RWPE2 (cell line): ENCODE measurements around the gene UQCRC2.
"Not testable (repeated sequence)": the region's sequence is repeated elsewhere in the genome, so short reads cannot be mapped to it uniquely, and the experiment has no call there.

ENCODE experiments used
- ATAC-seq: fragments of 200-7000 bp; cut with Tn5 transposase; 3 replicates; pipeline ENCODE4 v1.9.1; 2021; ENCODE audit warnings: low read depth
- DNase-seq: peaks from one replicate; pipeline ENCODE4 v3.0.0-alpha.2; 2020; ENCODE audit warnings: low spot score
- H3K27ac ChIP-seq: fragments of 450-650 bp; 2 replicates; pipeline ENCODE4 v1.5.1; 2017; ENCODE audit warnings: mild to moderate bottlenecking; ENCODE audit not compliant: poor library complexity, severe bottlenecking
- H3K27me3 ChIP-seq: fragments of 250-450 bp; sonication (Bioruptor Pico); 2 replicates; pipeline ENCODE4 v1.5.1; 2021; ENCODE audit warnings: mild to moderate bottlenecking, moderate library complexity; ENCODE audit not compliant: insufficient read depth, poor library complexity, severe bottlenecking
- H3K36me3 ChIP-seq: fragments of 250-450 bp; sonication (Bioruptor Pico); 2 replicates; pipeline ENCODE4 v1.5.1; 2020; ENCODE audit warnings: low read depth, mild to moderate bottlenecking, moderate library complexity
- H3K4me1 ChIP-seq: fragments of 250-450 bp; sonication (Bioruptor Pico); 2 replicates; pipeline ENCODE4 v1.5.1; 2021; ENCODE audit warnings: mild to moderate bottlenecking, moderate library complexity; ENCODE audit not compliant: insufficient read depth, poor library complexity, severe bottlenecking
- H3K4me3 ChIP-seq: fragments of 250-450 bp; sonication (Bioruptor Pico); 2 replicates; pipeline ENCODE4 v1.5.1; 2021; ENCODE audit warnings: mild to moderate bottlenecking, moderate library complexity; ENCODE audit not compliant: severe bottlenecking
- H3K9me3 ChIP-seq: fragments of 250-450 bp; sonication (Bioruptor Pico); 2 replicates; pipeline ENCODE4 v1.5.1; 2021; ENCODE audit warnings: mild to moderate bottlenecking, moderate library complexity; ENCODE audit not compliant: severe bottlenecking
- CTCF ChIP-seq: fragments of 450-650 bp; IDR thresholded peaks from one replicate; pipeline ENCODE4 v1.5.1; 2017; ENCODE audit warnings: mild to moderate bottlenecking, moderate library complexity; ENCODE audit not compliant: poor library complexity, severe bottlenecking

UQCRC2 gene

GRCh38 chr16:22014271-22014873 is 61.2 kb downstream of the UQCRC2 start:
- DNase-seq (no peak), ATAC-seq (no peak; the same call in 2 of the 3 replicates)
- H3K4me1 ChIP-seq = peaks cover 72% of the 10 kb centered on the region
- H3K4me3 ChIP-seq = no peak overlapping the region
- no peak for TF ChIP-seq CTCF
- H3K27me3 ChIP-seq = no peaks in the 10 kb centered on the region
- H3K36me3 ChIP-seq = peaks cover 10% of the 10 kb centered on the region; the same call in 1 of the 2 replicates
- no peaks in the 10 kb centered on the region for H3K9me3 ChIP-seq
- no peak overlapping the region for H3K27ac ChIP-seq

GRCh38 chr16:22016927-22017326 is 63.8 kb downstream of the UQCRC2 start:
- peaks cover 55% of the 10 kb centered on the region for H3K4me1 ChIP-seq
- no peak overlapping the region for H3K4me3 ChIP-seq
- no peak for TF ChIP-seq CTCF
- ATAC-seq (no peak), DNase-seq (no peak)
- no peaks in the 10 kb centered on the region for H3K27me3 ChIP-seq
- H3K9me3 ChIP-seq = no peaks in the 10 kb centered on the region
- peaks cover 3% of the 10 kb centered on the region; the same call in 1 of the 2 replicates for H3K36me3 ChIP-seq
- H3K27ac ChIP-seq = peak overlapping the region; percentile 19

GRCh38 chr16:22018559-22018958 is 65.4 kb downstream of the UQCRC2 start:
- H3K27me3 ChIP-seq = no peaks in the 10 kb centered on the region
- DNase-seq (no peak), ATAC-seq (peak; percentile 80)
- H3K27ac ChIP-seq = peak overlapping the region; percentile 34
- H3K4me3 ChIP-seq = no peak overlapping the region
- peaks cover 3% of the 10 kb centered on the region; the same call in 1 of the 2 replicates for H3K36me3 ChIP-seq
- TF ChIP-seq CTCF = no peak
- no peaks in the 10 kb centered on the region for H3K9me3 ChIP-seq
- peaks cover 42% of the 10 kb centered on the region for H3K4me1 ChIP-seq

- TF ChIP-seq CTCF = no peak
- ATAC-seq (no peak), DNase-seq (no peak)
- no peak overlapping the region for H3K4me3 ChIP-seq
- H3K9me3 ChIP-seq = no peaks in the 10 kb centered on the region
- H3K4me1 ChIP-seq = peaks cover 40% of the 10 kb centered on the region
- H3K36me3 ChIP-seq = peaks cover 14% of the 10 kb centered on the region; the same call in 1 of the 2 replicates
- H3K27ac ChIP-seq = peak overlapping the region; percentile 96
- no peaks in the 10 kb centered on the region for H3K27me3 ChIP-seq
Measured at GRCh38 chr16:22022151-22022550, 69.0 kb downstream of the UQCRC2 start.

GRCh38 chr16:22023505-22023904 is 70.3 kb downstream of the UQCRC2 start:
- Histone ChIP-seq H3K4me3 (no peak overlapping the region), H3K27ac (peak overlapping the region; percentile 96), H3K27me3 (no peaks in the 10 kb centered on the region), H3K9me3 (no peaks in the 10 kb centered on the region), H3K4me1 (peaks cover 40% of the 10 kb centered on the region), H3K36me3 (peaks cover 14% of the 10 kb centered on the region; the same call in 1 of the 2 replicates)
- no peak for ATAC-seq
- TF ChIP-seq CTCF = no peak
- no peak for DNase-seq

GRCh38 chr16:22024785-22025184 is 71.6 kb downstream of the UQCRC2 start:
- not testable (repeated sequence) for H3K27me3 ChIP-seq, H3K9me3 ChIP-seq, H3K4me3 ChIP-seq, DNase-seq, ATAC-seq
- Histone ChIP-seq H3K27ac (peak overlapping the region; percentile 96), H3K36me3 (peaks cover 22% of the 10 kb centered on the region; the same call in 1 of the 2 replicates), H3K4me1 (peaks cover 45% of the 10 kb centered on the region)
